Kidney epithelial cell (primary cell): ENCODE results near the gene VEGFB. TPM values are rescaled to one million over a fixed set of nuclear protein-coding genes. Genes with fewer than 3 reads are reported as not detected.

Source experiments
- DNase-seq: peaks from one replicate; pipeline ENCODE4 v3.0.0-alpha.2; 2010; ENCODE audit warnings: low read depth
- H3K27me3 ChIP-seq: 2 replicates; pipeline ENCODE4 v1.6.0; 2011; ENCODE audit warnings: low read length; ENCODE audit not compliant: control insufficient read depth, insufficient read depth
- H3K36me3 ChIP-seq: 2 replicates; pipeline ENCODE4 v1.5.1; 2011; ENCODE audit warnings: low read length; ENCODE audit not compliant: control insufficient read depth, insufficient read depth
- H3K4me3 ChIP-seq: 2 replicates; pipeline ENCODE4 v1.5.1; 2011; ENCODE audit warnings: low read depth, mild to moderate bottlenecking, control low read depth, low read length
- total RNA-seq: library from RNA; depleted of rRNA; stranded (reverse); fragments of >200 nt; gene quantifications from 2 replicates; pipeline ENCODE4 v1.2.3, GENCODE V29; 2015
- TF ChIP-seq, protein P1 (sequence below): IDR thresholded peaks from 2 replicates; pipeline ENCODE4 v1.5.1; 2011; ENCODE audit warnings: mild to moderate bottlenecking, moderate library complexity, low read length, control low read depth, inconsistent platforms; ENCODE audit not compliant: insufficient read depth, poor library complexity, severe bottlenecking

Gene VEGFB
- total RNA-seq, 1 donor from 2014 or later, result 54.7 TPM

DNA sequence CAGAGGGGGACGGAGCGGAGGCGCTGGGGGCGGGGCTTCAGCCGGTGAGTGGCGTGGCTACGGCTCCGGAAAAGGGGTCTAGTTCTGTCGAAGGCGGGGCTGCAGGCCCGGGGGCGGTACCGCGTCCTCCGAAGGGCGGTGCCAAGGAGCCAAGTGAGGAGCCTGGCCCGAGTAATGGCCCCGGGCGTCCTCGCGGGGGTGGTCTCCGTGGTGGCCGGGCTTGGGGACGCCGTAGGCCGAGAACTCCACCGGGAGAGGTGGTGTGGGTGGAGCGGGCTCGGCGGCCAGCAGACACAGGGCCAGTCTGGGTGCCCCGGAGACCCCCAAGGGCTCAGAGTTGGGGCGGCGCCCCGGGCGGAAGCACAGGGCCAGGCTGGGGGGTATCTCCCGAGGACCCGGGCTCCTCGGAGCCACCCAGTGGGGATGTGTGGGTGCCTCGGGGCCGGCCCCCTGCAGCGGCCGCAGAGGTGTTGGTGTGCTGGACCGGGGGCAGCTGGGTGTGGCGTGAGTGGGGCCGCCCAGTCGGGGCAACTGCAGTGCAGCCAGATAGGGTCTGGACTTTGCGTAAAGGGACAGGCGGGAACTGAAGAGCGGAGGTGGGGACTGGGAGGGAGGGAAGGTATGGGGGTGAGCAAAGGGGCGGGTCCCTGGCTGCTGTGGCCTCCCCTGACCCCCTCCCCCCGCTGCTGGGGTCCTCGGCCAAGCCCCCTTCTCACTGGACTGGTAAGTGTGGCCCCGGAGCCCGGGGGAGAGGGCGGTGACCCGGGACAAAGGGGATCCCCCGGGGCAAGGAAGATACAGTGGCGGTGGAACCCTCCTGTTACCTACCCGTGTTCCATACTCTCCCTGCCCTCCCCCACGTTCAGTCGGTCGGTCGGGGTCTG lies 7.3 kb downstream of the VEGFB start:
- TF ChIP-seq, protein P1, sequence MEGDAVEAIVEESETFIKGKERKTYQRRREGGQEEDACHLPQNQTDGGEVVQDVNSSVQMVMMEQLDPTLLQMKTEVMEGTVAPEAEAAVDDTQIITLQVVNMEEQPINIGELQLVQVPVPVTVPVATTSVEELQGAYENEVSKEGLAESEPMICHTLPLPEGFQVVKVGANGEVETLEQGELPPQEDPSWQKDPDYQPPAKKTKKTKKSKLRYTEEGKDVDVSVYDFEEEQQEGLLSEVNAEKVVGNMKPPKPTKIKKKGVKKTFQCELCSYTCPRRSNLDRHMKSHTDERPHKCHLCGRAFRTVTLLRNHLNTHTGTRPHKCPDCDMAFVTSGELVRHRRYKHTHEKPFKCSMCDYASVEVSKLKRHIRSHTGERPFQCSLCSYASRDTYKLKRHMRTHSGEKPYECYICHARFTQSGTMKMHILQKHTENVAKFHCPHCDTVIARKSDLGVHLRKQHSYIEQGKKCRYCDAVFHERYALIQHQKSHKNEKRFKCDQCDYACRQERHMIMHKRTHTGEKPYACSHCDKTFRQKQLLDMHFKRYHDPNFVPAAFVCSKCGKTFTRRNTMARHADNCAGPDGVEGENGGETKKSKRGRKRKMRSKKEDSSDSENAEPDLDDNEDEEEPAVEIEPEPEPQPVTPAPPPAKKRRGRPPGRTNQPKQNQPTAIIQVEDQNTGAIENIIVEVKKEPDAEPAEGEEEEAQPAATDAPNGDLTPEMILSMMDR, result no peak
- peak overlapping the region; percentile 87 for H3K4me3 ChIP-seq
- no peaks in the 10 kb centered on the region for H3K27me3 ChIP-seq
- peak; percentile 80 for DNase-seq
- peaks cover 3% of the 10 kb centered on the region for H3K36me3 ChIP-seq

DNA sequence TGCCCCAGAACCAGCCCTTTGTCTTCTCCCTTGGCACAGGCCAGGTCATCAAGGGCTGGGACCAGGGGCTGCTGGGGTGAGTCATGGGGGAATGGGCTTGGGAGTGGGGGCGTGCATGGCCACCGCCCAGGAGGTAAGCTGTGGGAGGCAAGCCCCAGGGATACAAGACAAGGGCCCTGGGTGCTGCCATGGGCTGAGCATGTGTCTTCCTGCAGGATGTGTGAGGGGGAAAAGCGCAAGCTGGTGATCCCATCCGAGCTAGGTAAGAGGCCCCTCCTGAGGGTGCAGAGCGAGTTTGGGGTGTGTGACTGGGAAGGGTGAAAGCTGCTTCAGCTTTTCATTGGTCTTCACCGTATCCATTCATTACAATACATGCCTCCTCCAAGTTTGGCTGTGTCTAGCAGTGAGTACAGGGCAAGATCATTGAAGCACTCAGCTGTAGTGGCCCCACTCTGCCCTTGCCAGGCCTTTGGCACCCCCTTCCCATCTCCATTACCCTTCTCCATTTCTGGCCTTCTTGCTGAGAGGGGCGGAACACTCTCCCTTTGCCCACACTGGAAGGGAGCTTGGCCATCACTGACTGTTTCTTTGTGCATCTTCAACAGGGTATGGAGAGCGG lies 9.0 kb downstream of the VEGFB start:
- H3K27me3 ChIP-seq, result no peaks in the 10 kb centered on the region
- DNase-seq, result no peak
- H3K36me3 ChIP-seq, result peaks cover 3% of the 10 kb centered on the region
- no peak overlapping the region for H3K4me3 ChIP-seq
- TF ChIP-seq, protein P1, result no peak

DNA sequence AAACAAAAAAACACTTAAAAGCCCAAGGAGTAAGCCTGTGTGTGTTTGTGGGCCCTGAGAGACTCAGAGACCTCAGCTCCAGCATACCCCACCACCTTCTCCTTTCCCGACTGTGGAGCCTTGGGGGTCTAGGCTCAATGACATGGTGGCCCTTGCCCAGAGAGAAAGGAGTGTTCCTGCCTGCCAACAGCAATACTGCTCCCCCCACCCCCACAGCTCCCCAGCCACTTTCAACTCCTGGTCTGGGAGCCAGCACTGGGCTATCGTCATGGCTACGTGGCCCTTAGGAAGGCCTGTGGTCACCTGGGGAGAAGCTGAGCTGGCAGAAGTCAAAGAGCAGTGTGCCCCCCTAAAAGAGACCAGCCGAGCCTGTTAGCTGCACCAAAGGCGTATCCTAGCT lies 9.7 kb downstream of the VEGFB start:
- no peak for DNase-seq
- H3K27me3 ChIP-seq, result no peaks in the 10 kb centered on the region
- H3K36me3 ChIP-seq, result peaks cover 3% of the 10 kb centered on the region
- TF ChIP-seq, protein P1, result no peak
- H3K4me3 ChIP-seq, result no peak overlapping the region

DNA sequence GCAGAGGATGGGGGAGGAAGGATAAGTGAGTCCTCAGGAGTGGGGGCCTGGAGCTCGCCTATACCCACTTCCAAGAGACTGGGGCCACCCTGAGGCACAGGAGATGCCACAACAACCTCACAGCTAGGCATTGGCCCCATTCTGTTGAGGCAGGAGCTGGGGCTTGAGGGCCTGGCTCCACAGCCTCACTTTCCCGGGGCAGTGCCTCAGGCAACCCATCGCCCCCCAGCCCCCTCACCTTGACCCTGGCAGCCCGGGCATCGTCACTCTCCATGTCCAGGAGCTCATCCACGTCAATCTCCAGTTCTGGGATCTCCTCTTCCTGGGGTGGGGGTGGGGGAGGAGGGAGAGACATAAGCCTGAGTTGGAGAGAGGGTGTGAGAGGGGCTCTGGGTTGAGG lies 10.6 kb downstream of the VEGFB start:
- TF ChIP-seq, protein P1, result no peak
- DNase-seq, result no peak

DNA sequence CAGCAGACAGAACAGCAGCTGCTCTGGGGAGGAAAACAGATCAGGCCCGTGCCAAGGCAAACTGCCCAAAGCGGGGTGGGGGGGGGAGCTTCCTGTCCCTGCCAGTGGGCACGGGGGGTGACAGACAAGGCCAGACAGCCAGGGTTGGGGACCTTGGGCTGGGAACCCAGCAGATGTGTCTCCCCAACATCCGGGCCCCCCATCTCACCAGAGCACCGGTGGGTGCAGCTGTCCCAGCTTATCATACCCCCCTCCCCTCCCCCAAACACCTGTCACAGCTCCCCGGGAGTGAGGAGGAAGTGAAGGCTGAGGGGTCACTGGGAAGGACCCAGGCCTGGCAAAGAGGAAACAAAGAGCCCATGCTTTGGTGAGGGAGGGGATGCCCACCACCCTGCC lies 11.0 kb downstream of the VEGFB start:
- no peak for DNase-seq
- H3K4me3 ChIP-seq, result peak overlapping the region; percentile 71
- TF ChIP-seq, protein P1, result no peak
- no peaks in the 10 kb centered on the region for H3K27me3 ChIP-seq
- peaks cover 3% of the 10 kb centered on the region for H3K36me3 ChIP-seq

More for the DNA sequence above, 10.6 kb downstream of the VEGFB start:
- Histone ChIP-seq H3K4me3 (peak overlapping the region; percentile 71), H3K36me3 (peaks cover 3% of the 10 kb centered on the region), H3K27me3 (no peaks in the 10 kb centered on the region)
